Gastroesophageal sphincter (tissue), 3 donors: ENCODE results near the gene SLC40A1.

Experiments
- EP300 ChIP-seq: sonication (generic); formaldehyde crosslinking; IDR thresholded peaks from one replicate; pipeline ENCODE4 v1.6.1; 2017; ENCODE audit warnings: antibody characterized with exemption, mild to moderate bottlenecking
- POLR2A ChIP-seq, 2 donors: fragments of 450-650 bp; IDR thresholded peaks; one replicate each; pipeline ENCODE4 v1.6.1; 2017; ENCODE audit warnings: antibody characterized with exemption in 2 of 2, mild to moderate bottlenecking in 2 of 2, moderate library complexity in 1 of 2
- POLR2AphosphoS5 ChIP-seq: sonication (generic); formaldehyde crosslinking; IDR thresholded peaks from one replicate; pipeline ENCODE4 v1.6.1; 2017; ENCODE audit warnings: antibody characterized with exemption
- TF ChIP-seq, protein P1 (sequence below), 4 experiments: fragments of 200-600 bp in 2 of 4; fragments of 450-650 bp in 2 of 4; sonication (generic) in 1 of 4; IDR thresholded peaks; one replicate each; pipeline ENCODE4 v1.5.1; 2017 to 2019; ENCODE audit warnings: antibody characterized with exemption in 4 of 4, mild to moderate bottlenecking in 2 of 4, moderate library complexity in 2 of 4

DNA sequence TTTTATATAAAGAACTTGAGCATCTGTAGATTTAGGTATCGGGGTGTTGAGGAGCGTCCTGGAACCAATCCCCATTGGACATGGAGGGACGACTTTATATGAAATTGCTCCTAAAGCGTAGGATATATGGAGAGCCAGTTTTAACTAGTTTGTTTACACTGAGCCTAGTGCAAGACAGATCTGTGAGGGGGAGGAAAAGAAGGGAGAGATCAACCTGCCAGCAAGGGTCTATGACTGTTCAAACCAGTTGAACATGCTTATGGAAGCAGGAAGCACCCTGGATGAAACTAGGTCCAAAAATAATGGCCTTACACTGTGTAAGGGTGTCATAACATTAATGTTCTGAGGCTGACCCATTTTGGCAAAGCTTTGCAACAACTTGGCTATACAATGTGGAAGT, 34.0 kb upstream of the SLC40A1 start:
- TF ChIP-seq, protein P1, sequence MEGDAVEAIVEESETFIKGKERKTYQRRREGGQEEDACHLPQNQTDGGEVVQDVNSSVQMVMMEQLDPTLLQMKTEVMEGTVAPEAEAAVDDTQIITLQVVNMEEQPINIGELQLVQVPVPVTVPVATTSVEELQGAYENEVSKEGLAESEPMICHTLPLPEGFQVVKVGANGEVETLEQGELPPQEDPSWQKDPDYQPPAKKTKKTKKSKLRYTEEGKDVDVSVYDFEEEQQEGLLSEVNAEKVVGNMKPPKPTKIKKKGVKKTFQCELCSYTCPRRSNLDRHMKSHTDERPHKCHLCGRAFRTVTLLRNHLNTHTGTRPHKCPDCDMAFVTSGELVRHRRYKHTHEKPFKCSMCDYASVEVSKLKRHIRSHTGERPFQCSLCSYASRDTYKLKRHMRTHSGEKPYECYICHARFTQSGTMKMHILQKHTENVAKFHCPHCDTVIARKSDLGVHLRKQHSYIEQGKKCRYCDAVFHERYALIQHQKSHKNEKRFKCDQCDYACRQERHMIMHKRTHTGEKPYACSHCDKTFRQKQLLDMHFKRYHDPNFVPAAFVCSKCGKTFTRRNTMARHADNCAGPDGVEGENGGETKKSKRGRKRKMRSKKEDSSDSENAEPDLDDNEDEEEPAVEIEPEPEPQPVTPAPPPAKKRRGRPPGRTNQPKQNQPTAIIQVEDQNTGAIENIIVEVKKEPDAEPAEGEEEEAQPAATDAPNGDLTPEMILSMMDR (IDR thresholded peaks at IDR 0.05) = no peak
- no peak for TF ChIP-seq POLR2A (IDR thresholded peaks at IDR 0.05)
- TF ChIP-seq POLR2AphosphoS5 = no peak
- TF ChIP-seq EP300 = no peak
